Neuronal stem cell (in vitro differentiated cells): Measurements from ENCODE around the gene ULK4.

Source experiments
- DNase-seq: peaks from one replicate; pipeline ENCODE4 v3.0.0-alpha.2; 2013; ENCODE audit warnings: low spot score
- H2AFZ ChIP-seq: one replicate; pipeline ENCODE4 v1.6.1; 2013; ENCODE audit warnings: mild to moderate bottlenecking, low read length, inconsistent platforms
- H2AK5ac ChIP-seq: 2 replicates; pipeline ENCODE4 v1.6.1; 2013; ENCODE audit warnings: low read depth, mild to moderate bottlenecking, inconsistent platforms, low read length, moderate library complexity, mixed read lengths
- H2BK120ac ChIP-seq: 2 replicates; pipeline ENCODE4 v1.6.1; 2013; ENCODE audit warnings: low read depth, mild to moderate bottlenecking, inconsistent platforms, low read length, moderate library complexity, mixed read lengths
- H2BK12ac ChIP-seq: one replicate; pipeline ENCODE4 v1.6.1; 2013; ENCODE audit warnings: low read length, inconsistent platforms
- H2BK15ac ChIP-seq: 2 replicates; pipeline ENCODE4 v1.6.1; 2013; ENCODE audit warnings: mild to moderate bottlenecking, low read length, inconsistent platforms, mixed read lengths
- H2BK5ac ChIP-seq: one replicate; pipeline ENCODE4 v1.6.1; 2013; ENCODE audit warnings: inconsistent platforms, mild to moderate bottlenecking, low read length, moderate library complexity
- H3K14ac ChIP-seq: one replicate; pipeline ENCODE4 v1.6.1; 2013; ENCODE audit warnings: low read length, inconsistent platforms
- H3K18ac ChIP-seq: 2 replicates; pipeline ENCODE4 v1.6.1; 2013; ENCODE audit warnings: low read length, inconsistent platforms
- H3K23ac ChIP-seq: 2 replicates; pipeline ENCODE4 v1.6.1; 2013; ENCODE audit warnings: low read depth, mild to moderate bottlenecking, mixed read lengths, low read length, inconsistent platforms; ENCODE audit not compliant: poor library complexity
- H3K27ac ChIP-seq: replicated peaks from 3 replicates; pipeline ENCODE4 v1.5.1; 2013; ENCODE audit warnings: low read length, inconsistent platforms
- H3K27me3 ChIP-seq, 3 experiments: 2 replicates each; pipeline ENCODE4 v1.6.1; 2013; ENCODE audit warnings: low read length in 3 of 3, mild to moderate bottlenecking in 2 of 3, inconsistent platforms in 1 of 3, low read depth in 1 of 3, mixed read lengths in 1 of 3, moderate library complexity in 1 of 3; ENCODE audit not compliant: control insufficient read depth in 3 of 3, insufficient read depth in 3 of 3
- H3K36me3 ChIP-seq, 2 donors: replicated peaks in 1 of 2; 2 replicates each; pipeline ENCODE4 v1.6.1; 2013; ENCODE audit warnings: low read length in 2 of 2; ENCODE audit not compliant: control insufficient read depth in 2 of 2, insufficient read depth in 2 of 2
- H3K4ac ChIP-seq: 2 replicates; pipeline ENCODE4 v1.6.1; 2013; ENCODE audit warnings: inconsistent platforms, mild to moderate bottlenecking, low read length, moderate library complexity
- H3K4me1 ChIP-seq, 2 donors: 1 replicate in 1 of 2; 2 replicates in 1 of 2; pipeline ENCODE4 v1.6.1; 2013; ENCODE audit warnings: low read length in 2 of 2, low read depth in 1 of 2; ENCODE audit not compliant: control insufficient read depth in 2 of 2, insufficient read depth in 1 of 2
- H3K4me2 ChIP-seq: one replicate; pipeline ENCODE4 v1.6.1; 2013; ENCODE audit warnings: mild to moderate bottlenecking, low read length, inconsistent platforms; ENCODE audit not compliant: insufficient read depth, poor library complexity, severe bottlenecking
- H3K4me3 ChIP-seq, 2 donors: 2 replicates each; pipeline ENCODE4 v1.5.1; 2013; ENCODE audit warnings: low read length in 2 of 2, mild to moderate bottlenecking in 2 of 2, inconsistent platforms in 1 of 2, moderate library complexity in 1 of 2
- H3K79me1 ChIP-seq: one replicate; pipeline ENCODE4 v1.6.1; 2013; ENCODE audit warnings: low read depth, mild to moderate bottlenecking, inconsistent platforms, low read length, moderate library complexity
- H3K9ac ChIP-seq: one replicate; pipeline ENCODE4 v1.6.1; 2013; ENCODE audit warnings: mild to moderate bottlenecking, low read depth, low read length, inconsistent platforms; ENCODE audit not compliant: poor library complexity
- H3K9me3 ChIP-seq, 2 donors: replicated peaks in 1 of 2; 2 replicates each; pipeline versions ENCODE3 to v1.6.1; 2013; ENCODE audit warnings: low read length in 2 of 2, mild to moderate bottlenecking in 2 of 2, inconsistent platforms in 1 of 2, low read depth in 1 of 2, mixed read lengths in 1 of 2, moderate library complexity in 1 of 2; ENCODE audit not compliant: control insufficient read depth in 2 of 2, insufficient read depth in 1 of 2
- H4K8ac ChIP-seq: one replicate; pipeline ENCODE4 v1.6.1; 2013; ENCODE audit warnings: low read depth, mild to moderate bottlenecking, inconsistent platforms, low read length, moderate library complexity
- H4K91ac ChIP-seq: one replicate; pipeline ENCODE4 v1.6.1; 2013; ENCODE audit warnings: low read length, low read depth, mild to moderate bottlenecking, inconsistent platforms; ENCODE audit not compliant: poor library complexity
- WGBS, 2 donors: extraction: QIAGEN DNeasy Blood & Tissue Kit; methylation state at CpG; one replicate each; pipeline ENCODE4 v1.1.7; 2013; ENCODE audit warnings: missing lambda C conversion rate in 2 of 2, mixed read lengths in 1 of 2; ENCODE audit not compliant: insufficient read length in 2 of 2, insufficient replicate concordance in 1 of 2; ENCODE audit errors: extremely low coverage in 2 of 2; 5-methylcytosine and 5-hydroxymethylcytosine counted together

The ULK4 gene

GRCh38 chr3:41746215-41746614 lies 215.7 kb downstream of the ULK4 start:
- Histone ChIP-seq H3K9me3 (no peaks in the 10 kb centered on the region), H2AFZ (no peak overlapping the region), H3K4me2 (no peak overlapping the region), H3K27ac (no peak overlapping the region), H2BK15ac (no peak overlapping the region), H3K27me3 (no peaks in the 10 kb centered on the region), H2BK120ac (no peak overlapping the region), H4K91ac (no peak overlapping the region), H3K4ac (no peak overlapping the region), H3K23ac (no peak overlapping the region), H2BK12ac (no peak overlapping the region), H3K18ac (no peak overlapping the region), H4K8ac (no peak overlapping the region), H2AK5ac (no peak overlapping the region), H3K9ac (no peak overlapping the region), H3K4me3 (no peak overlapping the region), H3K14ac (no peak overlapping the region), H3K4me1 (no peaks in the 10 kb centered on the region), H2BK5ac (no peak overlapping the region), H3K36me3 (no peaks in the 10 kb centered on the region), H3K79me1 (no peaks in the 10 kb centered on the region)
- no CpG with 5 or more reads among the region's 1 CpG for WGBS, 2 donors
- no peak for DNase-seq

GRCh38 chr3:41742121-41742520 lies 219.8 kb downstream of the ULK4 start:
- Histone ChIP-seq H2AFZ (no peak overlapping the region), H2BK120ac (no peak overlapping the region), H3K18ac (no peak overlapping the region), H3K4me2 (no peak overlapping the region), H4K8ac (no peak overlapping the region), H2BK15ac (no peak overlapping the region), H3K36me3 (no peaks in the 10 kb centered on the region), H3K27me3 (no peaks in the 10 kb centered on the region), H4K91ac (no peak overlapping the region), H3K14ac (no peak overlapping the region), H3K4ac (no peak overlapping the region), H3K4me1 (no peaks in the 10 kb centered on the region), H2BK5ac (no peak overlapping the region), H3K27ac (no peak overlapping the region), H3K4me3 (no peak overlapping the region), H3K9me3 (no peaks in the 10 kb centered on the region), H2BK12ac (no peak overlapping the region), H3K23ac (no peak overlapping the region), H2AK5ac (no peak overlapping the region), H3K79me1 (no peaks in the 10 kb centered on the region), H3K9ac (no peak overlapping the region)
- no peak for DNase-seq

- H3K18ac ChIP-seq: no peak overlapping the region
- H3K4me2 ChIP-seq: no peak overlapping the region
- no peak overlapping the region for H2BK15ac ChIP-seq
- H4K8ac ChIP-seq: no peak overlapping the region
- DNase-seq: no peak
- no peak overlapping the region for H4K91ac ChIP-seq
- no peak overlapping the region for H3K4ac ChIP-seq
- H3K14ac ChIP-seq: no peak overlapping the region
- H2AFZ ChIP-seq: no peak overlapping the region
- H3K4me1 ChIP-seq: no peaks in the 10 kb centered on the region
- no peak overlapping the region for H2BK120ac ChIP-seq
- H3K4me3 ChIP-seq: no peak overlapping the region
- no peaks in the 10 kb centered on the region for H3K9me3 ChIP-seq
- H3K23ac ChIP-seq: no peak overlapping the region
- no CpG with 5 or more reads among the region's 3 CpGs for WGBS, 2 donors
- H3K27ac ChIP-seq: no peak overlapping the region
- no peaks in the 10 kb centered on the region for H3K27me3 ChIP-seq
- no peak overlapping the region for H2BK12ac ChIP-seq
- H2AK5ac ChIP-seq: no peak overlapping the region
- H3K36me3 ChIP-seq: no peaks in the 10 kb centered on the region
- H2BK5ac ChIP-seq: no peak overlapping the region
- H3K79me1 ChIP-seq: no peaks in the 10 kb centered on the region
- no peak overlapping the region for H3K9ac ChIP-seq
Observed at GRCh38 chr3:41740374-41740886, 221.5 kb downstream of the ULK4 start.

- no CpG with 5 or more reads among the region's 3 CpGs for WGBS, 2 donors
Observed at GRCh38 chr3:41726891-41727290, 235.0 kb downstream of the ULK4 start.

More at GRCh38 chr3:41726891-41727290, 235.0 kb downstream of the ULK4 start:
- Histone ChIP-seq H3K4me1 (no peaks in the 10 kb centered on the region), H3K36me3 (no peaks in the 10 kb centered on the region), H3K9me3 (no peaks in the 10 kb centered on the region), H3K4me3 (no peak overlapping the region), H3K9ac (no peak overlapping the region), H4K91ac (no peak overlapping the region), H4K8ac (no peak overlapping the region), H2BK12ac (no peak overlapping the region), H2BK15ac (no peak overlapping the region), H3K4ac (no peak overlapping the region), H3K79me1 (no peaks in the 10 kb centered on the region), H3K14ac (no peak overlapping the region), H2BK120ac (no peak overlapping the region), H2AFZ (no peak overlapping the region), H3K18ac (no peak overlapping the region), H3K23ac (no peak overlapping the region), H2AK5ac (no peak overlapping the region), H3K27ac (no peak overlapping the region), H3K4me2 (no peak overlapping the region), H3K27me3 (no peaks in the 10 kb centered on the region), H2BK5ac (no peak overlapping the region)
- DNase-seq: no peak
